ENCODE data around the gene SH2B2.

Gene SH2B2

DNA sequence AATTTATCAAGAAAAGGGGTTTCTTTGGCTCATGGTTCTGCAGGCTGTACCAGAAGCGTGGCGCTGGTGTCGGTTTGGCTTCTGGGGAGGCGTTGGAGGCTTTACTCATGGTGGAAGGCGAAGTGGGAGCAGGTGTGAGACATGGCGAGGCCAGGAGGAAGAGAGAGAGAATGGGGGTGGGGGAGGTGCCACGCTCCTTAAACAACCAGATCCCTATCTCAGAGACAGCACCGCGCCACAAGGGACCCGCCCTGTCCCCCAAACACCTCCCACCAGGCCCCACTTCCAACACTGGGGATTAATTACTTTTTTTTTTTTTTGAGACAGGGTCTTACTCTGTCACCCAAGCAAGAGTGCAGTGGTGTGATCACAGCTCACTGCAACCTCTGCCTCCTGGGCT is 18.0 kb upstream of the SH2B2 start:
- no peak for DNase-seq

DNA sequence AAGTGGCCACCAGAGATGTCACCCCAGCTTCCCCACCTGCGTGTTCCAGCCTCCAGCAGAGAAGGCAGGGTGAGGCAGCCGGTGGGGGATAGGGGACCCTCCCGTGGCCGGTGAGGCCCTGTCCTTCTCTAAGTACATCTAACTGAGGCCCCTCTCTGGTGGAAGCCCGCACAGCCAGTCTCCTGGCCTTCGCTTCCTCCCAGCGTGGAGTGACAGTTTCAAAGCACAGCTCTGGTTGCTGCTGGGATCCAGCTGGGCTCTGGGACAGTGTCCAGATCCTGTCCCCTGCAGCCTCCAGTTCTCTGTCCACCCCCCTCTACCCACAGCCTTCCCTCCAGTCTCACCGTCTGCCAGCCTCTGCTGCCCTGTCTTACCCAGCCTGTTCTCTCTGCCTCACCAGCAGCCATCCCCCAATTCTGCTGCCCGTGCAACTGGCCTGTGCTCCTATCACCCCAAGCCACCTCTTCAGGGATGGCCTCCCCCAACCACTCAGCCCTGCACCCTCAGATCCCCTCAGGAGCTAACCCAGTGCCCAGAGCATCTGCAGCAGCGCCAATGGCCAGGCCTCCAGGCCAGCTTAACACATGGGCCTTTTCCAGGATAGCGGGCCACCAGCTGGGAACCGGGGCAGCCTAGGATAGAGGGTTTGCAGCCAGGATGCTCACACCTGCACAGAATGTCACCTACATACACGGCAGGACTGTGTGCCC is 16.3 kb upstream of the SH2B2 start:
- DNase-seq = no peak

GRCh38 chr7:102271158-102271798 is 15.4 kb upstream of the SH2B2 start:
- no peak for DNase-seq

DNA sequence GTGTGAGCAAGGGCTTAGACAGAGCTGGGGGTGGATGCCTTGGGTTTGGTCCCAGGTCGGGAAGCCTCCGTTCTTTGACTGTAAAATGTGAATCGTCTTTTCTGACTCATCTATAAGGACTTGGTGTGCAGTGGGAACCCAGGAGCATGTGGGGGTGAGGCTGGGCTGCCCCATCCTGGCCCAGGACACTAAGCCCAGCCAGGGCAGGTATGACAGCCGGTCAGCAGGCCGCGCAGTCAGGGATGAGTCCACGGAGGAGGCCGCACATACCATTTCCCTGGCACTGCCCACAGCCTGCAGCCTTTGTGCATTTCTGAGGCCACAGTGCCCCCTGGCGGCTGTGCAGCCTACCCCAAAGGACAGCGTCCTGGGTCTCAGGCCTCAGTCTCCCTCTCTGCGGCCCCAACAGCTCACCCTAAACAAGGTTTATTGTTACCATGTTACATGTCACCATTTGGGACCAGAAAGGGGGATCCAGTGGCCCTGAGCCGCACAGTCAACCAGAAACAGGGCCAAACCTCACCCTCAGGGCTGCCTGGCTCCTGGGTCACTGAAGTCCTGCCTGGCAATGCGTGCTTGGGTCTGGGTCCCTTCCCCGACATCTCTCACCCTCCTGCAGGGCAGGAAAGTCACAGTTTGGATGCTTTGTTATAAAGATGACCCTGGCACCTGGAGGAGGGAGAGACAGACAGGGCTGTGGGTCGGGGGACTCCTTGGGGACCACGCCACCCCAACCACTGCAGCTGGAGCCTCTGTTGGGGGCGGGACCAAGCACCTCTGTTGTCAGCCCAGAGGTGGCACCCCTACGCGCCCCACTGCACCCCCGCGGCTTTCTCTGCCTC is 14.4 kb upstream of the SH2B2 start:
- DNase-seq = peak; percentile 18

GRCh38 chr7:102272917-102273748 is 13.5 kb upstream of the SH2B2 start:
- no peak for DNase-seq

GRCh38 chr7:102273749-102274712 is 12.6 kb upstream of the SH2B2 start:
- DNase-seq = no peak

GRCh38 chr7:102275123-102275703 is 11.5 kb upstream of the SH2B2 start:
- no peak for DNase-seq

DNA sequence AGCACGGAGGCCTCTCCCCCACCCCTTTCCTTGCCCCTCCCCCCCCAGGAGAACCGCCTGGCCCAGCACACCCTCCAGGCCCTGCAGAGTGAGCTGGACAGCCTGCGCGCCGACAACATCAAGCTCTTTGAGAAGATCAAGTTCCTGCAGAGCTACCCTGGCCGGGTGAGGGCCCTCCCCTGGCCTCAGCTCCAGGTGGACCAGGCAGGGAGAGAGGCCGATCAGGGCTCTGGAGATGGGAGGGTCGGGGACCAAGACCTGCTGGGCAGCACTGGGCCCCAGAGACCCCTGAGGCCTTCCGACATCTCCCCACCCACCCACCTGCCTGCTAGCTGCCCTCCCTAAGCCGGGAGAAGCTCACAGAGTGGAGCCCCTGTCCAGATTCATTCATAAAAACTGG is 8.8 kb upstream of the SH2B2 start:
- DNase-seq = no peak

GRCh38 chr7:102279537-102280400 is 6.9 kb upstream of the SH2B2 start:
- DNase-seq = peak; percentile 35

DNA sequence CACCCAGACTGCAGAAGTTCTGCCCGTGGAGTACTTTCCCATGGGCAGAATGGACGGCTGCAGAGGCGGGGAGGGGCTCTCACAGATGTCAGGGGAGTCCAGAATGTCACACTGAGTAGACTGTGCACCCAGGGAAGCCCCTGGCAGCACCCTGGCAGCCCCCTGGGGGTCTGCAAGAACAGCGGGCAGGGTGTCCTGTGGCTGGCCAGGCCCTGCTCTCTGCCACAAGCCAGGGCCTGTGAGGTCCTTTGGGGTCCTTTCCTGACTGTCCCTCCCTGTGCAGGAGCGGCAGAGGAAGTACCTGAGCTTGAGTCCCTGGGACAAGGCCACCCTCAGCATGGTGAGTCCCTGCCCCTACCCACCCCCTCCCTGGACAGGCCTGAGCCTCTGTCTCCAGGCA is 6.1 kb upstream of the SH2B2 start:
- DNase-seq = no peak

DNA sequence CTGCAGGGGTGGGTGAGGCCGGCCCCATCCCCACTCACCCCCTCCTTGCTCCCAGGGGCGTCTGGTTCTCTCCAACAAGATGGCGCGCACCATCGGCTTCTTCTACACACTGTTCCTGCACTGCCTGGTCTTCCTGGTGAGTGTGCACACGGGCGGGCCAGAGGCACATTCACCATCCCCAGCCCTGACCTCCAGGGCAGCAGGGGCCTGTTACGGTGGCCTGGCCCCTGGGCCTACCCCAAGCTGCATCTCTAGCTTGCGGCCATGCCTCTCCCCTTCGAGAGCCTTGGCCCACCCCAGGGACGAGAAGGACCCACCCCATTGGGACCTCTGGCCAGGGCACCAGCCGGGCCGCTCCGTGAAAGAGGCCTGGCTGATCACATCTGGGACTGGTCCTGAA is 4.9 kb upstream of the SH2B2 start:
- DNase-seq = no peak

DNA sequence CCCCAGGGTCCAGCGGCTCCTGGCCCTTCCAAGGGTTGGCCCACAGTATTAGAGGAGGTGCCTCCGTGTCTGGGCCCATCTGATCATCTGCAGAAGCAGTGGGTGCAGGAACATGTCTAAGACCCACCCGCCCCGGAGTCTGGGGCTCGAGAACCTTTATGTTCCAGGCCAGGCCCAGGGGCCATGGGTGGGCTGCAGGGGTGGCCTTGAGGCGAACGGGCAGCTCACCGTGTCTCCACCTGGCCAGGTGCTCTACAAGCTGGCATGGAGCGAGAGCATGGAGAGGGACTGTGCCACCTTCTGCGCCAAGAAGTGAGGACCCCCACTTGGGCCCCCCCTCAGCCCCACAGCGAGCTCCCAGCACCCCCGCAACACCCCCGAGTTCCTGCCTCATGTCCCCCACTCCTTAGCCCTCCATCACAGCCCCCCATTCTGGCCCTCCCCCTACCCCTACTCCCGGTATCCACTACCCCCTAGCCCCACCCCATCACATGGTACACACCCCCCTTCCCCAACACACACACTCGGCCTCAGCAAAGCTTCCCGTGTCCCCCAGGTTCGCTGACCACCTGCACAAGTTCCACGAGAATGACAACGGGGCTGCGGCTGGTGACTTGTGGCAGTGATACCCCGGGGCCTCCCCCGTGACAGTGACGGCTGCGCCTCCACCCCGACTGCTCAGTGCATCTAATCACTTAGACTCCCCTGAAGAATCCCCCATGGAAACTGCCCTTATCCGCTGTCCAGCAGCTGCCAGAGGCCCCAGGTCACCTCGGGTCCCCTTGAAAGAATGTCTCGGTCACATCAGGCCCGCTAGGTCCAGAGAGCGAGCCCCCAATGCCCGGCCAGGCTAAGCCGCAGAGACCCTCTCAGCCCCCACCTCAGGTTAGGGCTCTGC is 4.0 kb upstream of the SH2B2 start:
- no peak for DNase-seq

GRCh38 chr7:102283477-102284189 is 3.0 kb upstream of the SH2B2 start:
- no peak for DNase-seq

DNA sequence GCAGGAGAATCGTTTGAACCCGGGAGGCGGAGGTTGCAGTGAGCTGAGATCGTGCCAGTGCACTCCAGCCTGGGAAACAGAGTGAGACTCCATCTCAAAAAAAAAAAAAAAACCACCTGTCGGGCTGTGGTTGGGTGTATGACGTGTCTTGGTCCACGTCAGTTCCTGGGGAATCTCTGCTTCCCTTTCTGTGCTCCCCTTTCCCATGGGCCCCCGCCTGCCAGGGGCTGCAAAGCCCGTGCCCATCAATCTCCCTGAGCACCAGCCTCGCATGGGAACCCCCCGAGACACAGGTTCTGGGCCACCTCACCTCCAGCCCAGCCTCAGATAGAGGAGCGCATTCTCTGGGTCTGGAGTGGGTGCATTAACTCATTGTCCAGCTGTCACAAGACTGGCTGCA is 2.3 kb upstream of the SH2B2 start:
- DNase-seq = no peak

- DNase-seq = no peak
Observed at GRCh38 chr7:102284891-102285539, 1.7 kb upstream of the SH2B2 start.

DNA sequence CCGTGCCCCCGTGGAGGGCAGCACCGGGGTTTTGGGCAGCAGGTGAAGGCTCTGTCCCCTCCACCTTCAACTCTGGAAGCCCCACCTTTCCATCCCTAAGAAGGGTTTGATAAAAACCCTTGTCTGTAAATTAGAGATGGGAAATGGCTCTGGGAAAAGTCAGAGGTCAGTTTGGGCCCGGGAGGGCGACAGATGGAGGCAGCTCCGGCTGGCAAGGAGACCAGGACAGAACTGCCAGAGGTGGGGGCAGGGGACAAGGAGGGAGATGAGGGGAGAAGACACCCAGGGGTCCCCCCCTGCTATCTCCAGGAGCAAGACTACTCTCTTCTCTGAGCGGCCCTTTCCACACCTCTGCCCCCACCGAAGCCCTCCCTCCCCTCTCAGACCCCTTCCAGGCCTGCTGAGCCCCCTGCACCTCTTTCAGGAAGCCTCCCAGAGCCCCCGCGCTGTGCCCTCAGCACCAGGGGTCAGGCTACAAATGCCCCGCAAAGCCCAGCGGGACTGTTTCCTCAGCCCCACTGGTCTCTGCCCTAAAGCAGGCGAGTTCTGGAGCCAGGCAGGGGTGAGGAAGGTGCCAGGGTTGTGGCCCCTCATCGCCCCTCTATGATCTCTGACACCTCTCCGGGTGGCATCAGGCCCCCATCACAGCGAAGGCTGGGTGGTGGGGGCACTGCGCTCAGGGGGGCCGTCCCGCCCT is 980 bp upstream of the SH2B2 start:
- no peak for DNase-seq

Data from NCI-H2107 (cell line).